Middle frontal gyrus (tissue), 1 donor: ENCODE measurements around the gene ADGRL2.

Experiments used
- DNase-seq: peaks from one replicate; pipeline ENCODE4 v3.0.0-alpha.2; 2015; ENCODE audit warnings: low spot score; ENCODE audit errors: extremely low spot score

Gene ADGRL2

GRCh38 chr1:81899214-81899821 lies 98.6 kb downstream of the ADGRL2 start:
- DNase-seq = no peak

GRCh38 chr1:81907575-81907974 lies 106.8 kb downstream of the ADGRL2 start:
- no peak for DNase-seq

GRCh38 chr1:81912383-81912782 lies 111.6 kb downstream of the ADGRL2 start:
- DNase-seq = no peak

DNA sequence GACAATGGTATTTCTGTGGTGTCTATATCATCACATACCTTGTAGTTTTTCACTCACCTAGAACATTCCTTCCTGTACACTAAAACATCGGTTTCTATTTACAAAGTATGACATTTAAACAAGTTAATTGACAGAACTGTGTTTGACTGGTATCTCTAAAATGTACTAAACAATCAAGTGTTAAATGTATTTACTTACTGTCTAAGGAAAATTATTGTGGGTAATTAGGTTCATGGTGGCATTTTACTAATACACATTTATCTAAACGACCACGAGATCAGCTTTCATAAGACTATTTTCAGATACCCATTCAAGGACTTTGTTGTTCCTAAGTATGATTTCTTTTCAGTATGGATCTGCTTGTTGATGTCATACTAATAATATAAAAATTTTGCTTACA lies 115.2 kb downstream of the ADGRL2 start:
- DNase-seq = no peak

- no peak for DNase-seq
These were observed 119.6 kb downstream of the ADGRL2 start for GRCh38 chr1:81920245-81920740.

DNA sequence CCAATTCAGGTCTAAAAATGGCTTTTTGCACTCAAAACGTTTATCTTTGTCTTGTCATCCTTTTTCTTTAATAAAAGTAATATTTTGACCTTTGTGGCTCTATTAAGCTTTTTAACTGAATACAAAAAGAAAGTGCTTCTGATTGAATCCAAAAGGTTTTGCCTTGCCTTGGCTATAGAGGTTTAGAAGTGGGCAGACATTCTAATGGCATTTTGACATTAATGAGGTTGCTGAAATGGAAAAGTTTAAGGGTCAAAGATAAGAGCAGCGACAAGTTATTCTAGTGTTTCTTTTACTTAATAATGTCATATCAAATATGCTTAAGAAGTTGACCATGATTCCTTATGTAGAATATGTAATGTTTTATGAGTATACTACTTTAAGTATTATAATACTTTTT lies 120.2 kb downstream of the ADGRL2 start:
- no peak for DNase-seq

DNA sequence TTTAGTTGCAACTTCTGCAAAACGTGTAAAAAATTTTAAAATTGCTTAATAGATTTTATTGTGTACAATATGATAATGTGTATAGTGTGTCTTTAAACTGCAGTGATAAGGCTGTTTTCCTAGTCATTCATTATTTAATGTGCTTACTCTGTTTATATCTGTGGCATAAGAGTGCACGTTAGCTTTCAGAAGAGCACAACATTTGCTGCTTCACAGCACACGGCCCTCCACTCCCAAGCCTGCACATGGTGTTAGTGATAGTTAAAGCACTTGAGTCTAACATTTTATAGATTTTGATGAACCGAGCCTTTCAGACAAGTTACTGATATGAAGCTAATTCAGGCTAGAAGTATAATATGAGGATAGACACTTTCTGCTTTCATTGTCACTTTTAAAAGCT lies 120.6 kb downstream of the ADGRL2 start:
- DNase-seq = no peak

- no peak for DNase-seq
These were observed 121.2 kb downstream of the ADGRL2 start for GRCh38 chr1:81921851-81922462.

GRCh38 chr1:81922955-81923354 lies 122.2 kb downstream of the ADGRL2 start:
- no peak for DNase-seq

- DNase-seq = no peak
These were observed 128.4 kb downstream of the ADGRL2 start for GRCh38 chr1:81929106-81929505.

DNA sequence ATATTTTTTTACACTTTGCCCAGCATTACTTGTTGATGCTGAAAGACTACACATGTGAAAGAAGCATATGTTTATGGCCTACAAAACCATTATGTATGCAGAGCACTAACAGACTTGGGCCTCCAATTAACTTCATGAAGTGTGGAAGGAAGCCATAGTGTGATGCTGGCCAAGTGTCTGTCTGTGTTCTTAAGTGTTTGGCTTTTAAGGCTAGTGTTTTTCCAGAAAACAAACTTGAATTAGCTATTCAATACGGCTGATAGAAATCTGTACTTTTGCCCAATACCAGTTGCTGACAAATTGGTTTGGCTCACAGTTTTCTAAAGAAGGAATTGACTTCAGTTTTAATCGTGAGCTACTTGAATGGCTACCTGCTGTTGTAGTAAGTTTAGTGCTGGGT lies 136.1 kb downstream of the ADGRL2 start:
- no peak for DNase-seq

DNA sequence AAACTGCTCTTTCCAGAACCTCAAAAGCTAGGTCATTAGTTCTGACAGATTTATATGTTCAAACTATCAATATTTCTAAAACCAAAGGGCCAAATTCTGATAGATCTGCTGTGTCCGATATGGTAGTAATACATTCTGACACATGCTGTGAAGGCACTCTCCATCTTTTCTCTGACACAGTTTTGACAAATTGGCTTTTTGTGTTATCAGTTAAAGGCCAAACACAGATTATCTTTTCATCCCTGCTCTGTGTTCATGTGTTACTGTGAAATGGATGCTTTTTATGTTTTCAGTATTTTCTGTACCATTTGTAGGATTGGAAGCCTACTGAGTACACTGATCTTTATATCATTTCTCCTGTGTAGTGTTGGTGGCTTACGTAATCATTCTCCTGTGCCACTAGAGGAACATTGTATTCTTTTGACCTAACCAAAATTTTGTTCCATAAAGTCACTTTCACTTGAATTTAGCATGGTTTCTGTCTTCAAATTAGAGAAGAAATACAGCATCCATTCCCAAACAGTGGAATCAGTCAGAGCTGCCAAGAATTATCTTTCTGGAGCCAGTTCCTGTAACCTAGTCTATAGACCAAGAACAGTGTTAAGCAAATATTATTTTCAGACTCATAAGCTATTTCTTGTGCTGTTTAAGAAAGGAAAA lies 137.2 kb downstream of the ADGRL2 start:
- DNase-seq = no peak

DNA sequence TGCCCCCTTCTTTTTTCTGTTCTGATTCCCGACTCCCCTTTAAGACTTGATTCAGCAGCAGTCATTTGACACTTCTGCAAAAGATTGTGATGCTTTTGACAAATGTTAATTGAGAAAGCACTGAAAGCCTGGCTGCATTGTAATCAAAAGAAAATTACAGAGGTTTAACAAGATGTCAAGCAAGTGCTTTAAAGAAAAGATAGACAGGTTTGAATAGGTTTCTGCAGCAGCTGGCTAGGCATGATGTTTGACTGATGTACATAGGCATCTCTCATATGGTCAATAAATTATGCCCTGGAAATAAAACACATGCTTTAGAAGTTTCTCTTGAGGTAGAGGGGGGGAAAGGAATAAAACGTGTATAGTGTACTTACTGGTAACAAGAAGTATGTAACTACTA lies 147.8 kb downstream of the ADGRL2 start:
- DNase-seq = no peak

GRCh38 chr1:81949421-81949820 lies 148.7 kb downstream of the ADGRL2 start:
- no peak for DNase-seq

- no peak for DNase-seq
These were observed 149.3 kb downstream of the ADGRL2 start for GRCh38 chr1:81950037-81950436.

DNA sequence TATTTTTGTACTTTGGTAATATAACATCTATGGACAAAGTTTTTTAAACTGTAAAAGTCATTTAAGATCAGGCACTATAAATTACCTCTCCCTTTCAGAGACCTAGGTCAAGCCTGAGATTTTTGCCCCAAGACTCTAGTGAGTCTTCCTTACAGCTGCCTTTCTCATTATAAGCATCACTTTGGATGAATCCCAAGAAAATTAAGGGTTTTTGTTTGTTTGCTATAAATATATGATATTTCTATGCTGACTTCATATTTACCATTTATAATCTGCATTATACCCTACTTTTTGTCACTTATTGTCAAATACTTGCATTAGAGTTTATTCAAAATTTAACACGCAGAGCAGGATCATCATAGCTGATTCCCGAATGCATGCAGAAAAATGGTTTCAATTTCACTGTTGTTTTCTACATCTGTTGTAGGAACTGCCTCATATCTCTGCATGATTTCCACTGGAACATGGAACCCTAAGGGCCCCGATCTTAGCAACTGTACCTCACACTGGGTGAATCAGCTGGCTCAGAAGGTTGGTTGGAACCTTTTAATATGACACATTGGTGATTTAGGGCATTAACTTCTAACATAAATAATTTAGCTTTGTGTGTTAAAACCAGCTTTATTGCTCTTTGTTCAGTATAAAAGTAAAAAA lies 150.0 kb downstream of the ADGRL2 start:
- DNase-seq = no peak

DNA sequence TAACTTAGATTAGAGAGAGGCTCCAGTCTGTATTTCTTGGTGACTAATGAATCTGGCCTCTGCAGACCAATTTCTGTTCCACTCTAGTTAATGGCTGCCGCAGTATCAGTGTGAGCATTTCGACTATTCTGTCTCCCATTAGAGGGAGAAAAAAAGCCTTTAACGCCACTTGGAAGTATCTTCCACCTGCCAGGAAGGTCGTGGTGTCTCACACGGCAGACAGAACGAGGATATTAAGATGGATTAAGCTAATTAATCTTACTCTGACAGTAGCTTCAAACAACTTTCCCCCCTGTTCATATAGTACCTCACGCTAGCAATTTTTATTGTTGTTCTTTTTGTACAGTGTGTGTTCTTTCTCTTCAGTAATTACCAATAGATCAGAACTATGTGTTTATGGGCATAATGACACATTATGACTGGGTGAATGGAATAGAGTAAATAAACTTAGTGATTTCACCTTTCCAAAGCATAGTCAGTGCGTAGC lies 153.8 kb downstream of the ADGRL2 start:
- no peak for DNase-seq

GRCh38 chr1:81967951-81968350 lies 167.2 kb downstream of the ADGRL2 start:
- no peak for DNase-seq

GRCh38 chr1:81970416-81970815 lies 169.7 kb downstream of the ADGRL2 start:
- no peak for DNase-seq

DNA sequence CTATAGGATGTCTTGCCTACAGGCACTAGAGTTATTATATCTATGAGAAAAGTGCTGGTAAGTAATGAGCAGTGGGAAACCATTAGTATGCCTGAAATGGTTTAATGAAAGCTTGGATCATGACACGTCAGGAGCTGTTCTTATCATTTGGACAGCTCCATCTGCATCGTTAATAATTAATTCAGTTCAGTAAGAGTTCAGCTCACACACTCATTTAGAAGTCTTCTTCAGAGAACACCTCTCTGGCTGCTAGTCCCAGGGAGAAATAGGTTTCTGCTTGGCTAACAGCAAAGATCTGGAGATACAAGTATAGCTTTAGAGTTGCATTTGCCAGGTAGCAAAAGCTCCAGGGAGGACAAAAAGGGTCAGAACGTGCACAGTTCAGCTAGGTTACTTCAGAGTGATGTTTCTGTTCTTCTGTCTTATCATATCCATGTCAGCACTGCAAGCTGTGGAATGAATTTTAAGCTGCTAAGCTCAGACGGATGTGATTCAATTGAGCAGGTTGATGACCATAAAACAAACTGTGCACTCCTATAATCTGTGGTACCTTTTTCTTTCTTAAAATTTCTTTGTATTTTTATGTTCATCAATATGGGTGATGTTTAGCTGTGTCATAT lies 173.6 kb downstream of the ADGRL2 start:
- no peak for DNase-seq

DNA sequence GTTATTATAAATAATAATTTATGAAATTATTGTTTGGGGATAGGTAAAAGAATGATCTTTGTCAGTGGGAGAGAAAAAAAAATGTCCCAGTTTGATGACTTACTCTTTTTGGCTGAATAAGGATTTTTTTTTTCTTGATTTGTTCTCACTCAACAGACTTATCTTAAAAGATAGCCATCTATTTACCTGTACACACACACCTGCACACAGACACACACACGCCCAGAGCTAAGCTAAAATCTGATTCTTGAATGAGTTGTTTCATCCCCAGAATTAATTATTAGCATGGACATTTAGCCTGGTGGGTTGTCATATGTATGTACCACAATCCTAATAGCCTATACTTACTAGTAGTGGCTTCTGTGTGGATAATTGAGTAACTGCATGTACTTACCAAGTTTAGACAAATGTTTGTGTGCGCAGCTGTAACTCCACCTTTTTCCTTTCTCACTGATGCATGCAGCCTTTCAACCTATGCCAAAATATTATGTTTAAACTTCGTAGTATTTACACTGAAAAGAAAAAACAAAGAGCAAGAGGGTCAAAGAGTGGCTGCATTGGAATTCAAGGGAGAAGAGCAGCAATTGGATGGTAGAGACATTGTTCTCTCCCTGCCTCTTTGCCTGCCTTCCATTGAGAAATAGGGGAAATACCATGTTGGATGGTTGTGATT lies 174.3 kb downstream of the ADGRL2 start:
- no peak for DNase-seq
